ENCODE data around the gene APOL3. TPM values are rescaled to one million over a fixed set of nuclear protein-coding genes. Genes with fewer than 3 reads are reported as not detected.

Gene APOL3
- total and polyA plus RNA-seq, 2 of the 13 experiments (the other 11 are each of a cell fraction or from before 2014, with no cell fraction given), result 3.8 to 5.4 TPM

- CTCF ChIA-PET (ENCODE audit: low intra/inter-chr PET ratio, low total read pairs), result no interaction called here
- no peaks in the 10 kb centered on the region for H3K9me3 ChIP-seq (ENCODE audit: low read length)
- FAIRE-seq, result no peak
- no TSS peak for BruUV-seq (replicated peaks)
- H3K4me2 ChIP-seq (ENCODE audit: low read depth, low read length), result no peak overlapping the region
- no peak overlapping the region for H3K4me3 ChIP-seq (replicated peaks in 1 of 3; ENCODE audit: insufficient read depth in 1 of 3, low read depth in 2 of 3, low read length in 3 of 3)
- intact Hi-C loops (cut with micrococcal nuclease; ENCODE audit: unreplicated experiment) (no loop called here), in situ Hi-C loops (cut with HindIII; ENCODE audit: extremely low pct_ligation_motif_present, low pct_unique_long_range_greater_than_20kb) (no loop called here)
- POLR2A ChIA-PET, result interaction anchor here (1.0 kb wide), 1 partner anchor 53 kb away, joined by 3 read pairs; no protein-coding TSS in a partner anchor
- no peaks in the 10 kb centered on the region for H3K36me3 ChIP-seq (replicated peaks in 1 of 2; ENCODE audit: control insufficient read depth in 1 of 2, insufficient read depth in 2 of 2, low read length in 2 of 2)
- no peaks in the 10 kb centered on the region for H4K20me1 ChIP-seq (ENCODE audit: insufficient read depth, low read length)
- no peak overlapping the region for H3K9ac ChIP-seq (ENCODE audit: insufficient read depth, low read depth, low read length)
- H3K27me3 ChIP-seq (ENCODE audit: control insufficient read depth in 1 of 2, insufficient read depth in 2 of 2, low read length in 2 of 2), result no peaks in the 10 kb centered on the region
- DNase-seq (ENCODE audit: low spot score), result no peak
- H3K27ac ChIP-seq (ENCODE audit: extremely low read length, insufficient read depth, low read length), result no peak overlapping the region
- no peaks in the 10 kb centered on the region for H3K79me2 ChIP-seq (ENCODE audit: insufficient read depth, low read length)
- WGBS (ENCODE audit: low lambda C conversion rate), result 97% methylated on average over 3 of the region's 3 CpGs
- no peak for ATAC-seq
- peaks cover 92% of the 10 kb centered on the region for H3K4me1 ChIP-seq (ENCODE audit: insufficient read depth, low read length)
- H2AFZ ChIP-seq (ENCODE audit: low read length), result no peak overlapping the region
- no peak for TF ChIP-seq ETS1 (CRISPR knock-in tag; IDR thresholded peaks at IDR 0.05)
- TF ChIP-seq ZNF567 (CRISPR knock-in tag; IDR thresholded peaks at IDR 0.05; ENCODE audit: borderline replicate concordance), result no peak
- no peak for TF ChIP-seq ZNF546 (CRISPR knock-in tag; conservative IDR thresholded peaks at IDR 0.05)
- no peak for TF ChIP-seq KLF15 (CRISPR knock-in tag; IDR thresholded peaks at IDR 0.05; ENCODE audit: borderline replicate concordance)
- no peak for TF ChIP-seq CENPT (CRISPR knock-in tag; IDR thresholded peaks at IDR 0.05; ENCODE audit: low read depth)
- TF ChIP-seq ZNF878 (CRISPR knock-in tag; IDR thresholded peaks at IDR 0.05), result no peak
- TF ChIP-seq JARID2 (CRISPR knock-in tag; IDR thresholded peaks at IDR 0.05; ENCODE audit: insufficient replicate concordance), result no peak
- TF ChIP-seq SRF (IDR thresholded peaks at IDR 0.05; ENCODE audit: low read depth, low read length), result no peak
- TF ChIP-seq ZNF557 (CRISPR knock-in tag; IDR thresholded peaks at IDR 0.05), result no peak
- TF ChIP-seq HOXA5 (CRISPR knock-in tag; IDR thresholded peaks at IDR 0.05), result no peak
- TF ChIP-seq FOXK2 (IDR thresholded peaks at IDR 0.05), result no peak
- no peak for TF ChIP-seq MAZ (IDR thresholded peaks at IDR 0.05; ENCODE audit: borderline replicate concordance, low read depth, low read length)
- TF ChIP-seq MAZ (CRISPR knock-in tag; IDR thresholded peaks at IDR 0.05; ENCODE audit: low read depth), result no peak
- no peak for TF ChIP-seq ZNF710 (CRISPR knock-in tag; IDR thresholded peaks at IDR 0.05; ENCODE audit: borderline replicate concordance)
- no peak for TF ChIP-seq ZNF841 (CRISPR knock-in tag; IDR thresholded peaks at IDR 0.05; ENCODE audit: borderline replicate concordance)
- no peak for TF ChIP-seq ZNF512 (CRISPR knock-in tag; IDR thresholded peaks at IDR 0.05)
- no peak for TF ChIP-seq NFKBIZ (CRISPR knock-in tag; IDR thresholded peaks at IDR 0.05)
- TF ChIP-seq FUBP1 (CRISPR knock-in tag; IDR thresholded peaks at IDR 0.05; ENCODE audit: borderline replicate concordance), result no peak
- TF ChIP-seq ZNF329 (CRISPR knock-in tag; IDR thresholded peaks at IDR 0.05; ENCODE audit: low read depth), result no peak
Observed at GRCh38 chr22:36210224-36210623, 49.7 kb upstream of the APOL3 start.

Measured in HepG2 (cell line).